HG03060 (cell line): Measurements from ENCODE around the gene ID3.
A peak's percentile ranks its signal among the peaks of the same experiment; 100 is the strongest.
"Not testable (repeated sequence)": the region's sequence is repeated elsewhere in the genome, so short reads cannot be mapped to it uniquely, and the experiment has no call there.

Experiments used
- ATAC-seq: cut with Tn5 transposase; IDR thresholded peaks from one replicate; pipeline ENCODE4 v1.9.1; 2021; ENCODE audit warnings: low read depth, moderate number of reproducible peaks; ENCODE audit not compliant: unreplicated experiment

The ID3 gene

GRCh38 chr1:23590058-23590783 lies 30.9 kb upstream of the ID3 start:
- ATAC-seq = no peak

- ATAC-seq = no peak
Observed at GRCh38 chr1:23589585-23589986, 30.3 kb upstream of the ID3 start.

GRCh38 chr1:23588749-23589548 lies 29.6 kb upstream of the ID3 start:
- no peak for ATAC-seq

GRCh38 chr1:23585321-23586022 lies 26.2 kb upstream of the ID3 start:
- ATAC-seq = no peak

GRCh38 chr1:23583727-23584126 lies 24.4 kb upstream of the ID3 start:
- ATAC-seq = not testable (repeated sequence)

- no peak for ATAC-seq
Observed at GRCh38 chr1:23582820-23583219, 23.5 kb upstream of the ID3 start.

GRCh38 chr1:23581219-23581618 lies 21.9 kb upstream of the ID3 start:
- no peak for ATAC-seq

GRCh38 chr1:23578997-23579363 lies 19.7 kb upstream of the ID3 start:
- ATAC-seq = no peak

- ATAC-seq = no peak
Observed at GRCh38 chr1:23578311-23578996, 19.2 kb upstream of the ID3 start.

- peak; percentile 87 for ATAC-seq
Observed at GRCh38 chr1:23577056-23578004, 18.0 kb upstream of the ID3 start.

GRCh38 chr1:23576338-23577055 lies 17.2 kb upstream of the ID3 start:
- no peak for ATAC-seq

GRCh38 chr1:23575226-23575810 lies 16.0 kb upstream of the ID3 start:
- ATAC-seq = no peak

- ATAC-seq = no peak
Observed at GRCh38 chr1:23574265-23574754, 15.0 kb upstream of the ID3 start.

- ATAC-seq = no peak
Observed at GRCh38 chr1:23573574-23574182, 14.4 kb upstream of the ID3 start.

GRCh38 chr1:23571465-23571864 lies 12.2 kb upstream of the ID3 start:
- no peak for ATAC-seq

- ATAC-seq = no peak
Observed at GRCh38 chr1:23570001-23570691, 10.8 kb upstream of the ID3 start.

- ATAC-seq = no peak
Observed at GRCh38 chr1:23568608-23569383, 9.5 kb upstream of the ID3 start.
